ENCODE data around the gene PCDH9. TPM values are rescaled to one million over a fixed set of nuclear protein-coding genes. Genes with fewer than 3 reads are reported as not detected.

Gene PCDH9
- total RNA-seq, 1 donor from 2014 or later = 4.2 TPM

DNA sequence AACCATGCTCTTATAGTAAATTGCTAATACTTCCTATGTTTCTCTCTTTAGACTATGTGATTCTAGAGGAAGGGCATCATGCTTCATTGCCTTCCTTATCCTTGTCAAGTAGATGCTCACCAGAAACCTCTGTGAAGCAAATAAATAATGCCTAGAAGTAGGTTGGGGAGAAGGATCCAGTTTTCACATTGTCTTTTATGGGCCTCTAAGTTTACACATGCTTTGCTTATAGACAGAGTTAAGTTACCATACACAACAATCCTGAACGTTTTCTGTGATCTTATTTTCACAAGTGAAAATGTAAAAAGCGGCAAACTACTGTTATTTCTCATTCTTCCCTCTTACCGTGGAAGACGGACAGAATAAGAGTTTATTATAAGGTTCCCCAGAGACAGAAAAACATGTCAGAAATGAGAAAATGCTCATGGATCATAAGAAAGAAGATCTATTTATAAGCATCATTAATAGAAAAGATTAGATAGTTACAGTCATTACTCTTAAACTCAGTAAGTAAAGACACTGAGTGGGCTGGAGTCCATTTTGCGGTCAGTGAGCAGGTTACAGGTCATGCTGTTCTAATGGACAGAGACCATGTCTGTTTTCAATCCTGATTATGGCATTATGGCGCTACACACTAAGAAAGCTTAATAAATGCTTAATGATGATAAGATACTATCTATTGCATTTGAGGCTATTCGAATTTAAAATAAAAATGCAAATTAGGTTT lies 723.9 kb downstream of the PCDH9 start:
- DNase-seq (ENCODE audit: low spot score) = no peak

DNA sequence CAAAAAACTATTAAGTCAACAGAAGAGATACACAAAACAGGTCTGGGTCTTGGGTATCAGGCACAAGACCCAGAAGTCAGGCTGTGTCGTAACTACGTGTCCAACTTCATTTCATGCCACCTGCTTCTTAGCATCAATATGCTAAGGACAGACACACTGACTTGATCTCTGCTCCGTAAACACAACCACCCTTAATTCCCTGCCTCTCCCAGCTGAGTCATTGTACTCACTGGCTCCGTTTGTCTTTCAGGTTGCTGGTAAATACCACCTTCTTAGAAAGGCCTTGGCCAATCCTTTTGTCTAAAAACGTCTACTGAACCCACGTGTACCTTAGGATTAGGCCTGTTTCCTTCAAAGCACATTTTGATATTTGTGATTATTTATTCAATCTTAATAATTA lies 726.2 kb downstream of the PCDH9 start:
- no peak for DNase-seq (ENCODE audit: low spot score)

DNA sequence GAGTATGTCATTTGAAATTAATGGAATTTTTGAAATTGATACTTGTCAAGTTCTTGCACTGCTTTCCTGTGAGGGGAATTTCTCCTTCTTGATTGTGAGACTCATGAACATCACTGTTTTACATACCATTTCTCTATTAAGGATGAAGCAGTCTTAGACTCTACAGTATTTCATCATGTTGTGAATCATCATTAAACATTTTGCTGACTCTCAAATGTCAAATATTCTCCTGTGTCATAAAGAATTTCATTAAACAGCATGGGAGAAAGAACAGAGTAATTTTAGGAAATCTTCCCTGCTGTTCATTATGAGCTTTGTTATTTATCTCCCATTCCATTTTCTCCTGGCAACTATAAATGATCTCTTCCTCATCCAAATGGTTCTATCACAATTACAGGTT lies 729.0 kb downstream of the PCDH9 start:
- DNase-seq (ENCODE audit: low spot score) = no peak

DNA sequence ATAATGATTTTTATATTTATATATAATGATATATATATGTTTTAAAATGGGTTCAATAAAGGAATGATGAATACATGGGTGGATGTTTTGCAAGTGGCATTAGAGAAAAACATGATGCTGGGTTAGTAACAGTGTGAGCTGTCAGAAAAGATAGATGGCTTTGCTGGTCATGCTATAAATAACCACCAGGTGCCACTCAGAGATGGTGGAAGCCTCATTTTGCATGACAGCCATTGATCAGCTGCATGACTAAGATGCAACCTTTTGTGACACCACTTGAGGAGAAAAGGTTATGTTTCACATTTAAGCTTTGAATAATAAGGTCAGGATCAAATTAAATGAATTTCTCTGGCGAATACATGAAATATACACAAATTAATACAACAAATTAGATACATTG lies 737.7 kb downstream of the PCDH9 start:
- DNase-seq (ENCODE audit: low spot score) = no peak

DNA sequence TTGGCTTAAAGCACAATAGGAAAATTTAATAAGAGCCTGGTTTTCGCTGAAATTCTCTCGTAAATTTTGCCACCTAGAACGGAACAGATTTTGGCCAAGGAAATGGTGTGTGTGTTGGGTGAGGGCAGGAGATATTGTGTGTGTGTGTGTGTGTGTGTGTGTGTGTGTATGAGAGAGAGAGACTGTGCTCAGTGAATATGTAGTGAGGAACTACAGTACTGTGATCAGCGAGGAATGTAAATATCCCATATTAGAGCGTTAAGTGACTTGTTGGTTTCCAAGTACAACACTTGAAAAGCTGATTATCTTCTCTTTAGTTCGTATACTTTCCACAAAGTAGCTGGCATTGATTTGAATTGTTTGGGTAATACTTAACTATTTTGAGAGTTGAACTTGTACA lies 738.9 kb downstream of the PCDH9 start:
- no peak for DNase-seq (ENCODE audit: low spot score)

DNA sequence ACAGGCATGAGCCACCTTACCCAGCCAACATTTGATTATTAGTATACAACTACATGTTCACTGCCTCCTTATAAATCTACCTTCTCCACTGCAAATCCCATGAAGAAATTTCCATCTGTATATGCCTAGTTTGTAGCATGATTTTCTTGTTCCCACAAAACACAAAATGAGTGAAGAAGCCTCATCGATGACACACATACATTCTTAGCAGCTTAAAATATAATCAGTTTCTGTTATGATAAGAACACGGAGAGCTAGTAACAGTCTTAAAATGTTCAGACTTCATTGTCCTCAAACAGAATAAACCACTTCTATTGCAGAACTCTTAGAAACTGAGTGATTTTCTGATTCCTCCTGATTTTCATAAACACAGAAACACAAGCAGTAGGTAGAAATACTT lies 740.5 kb downstream of the PCDH9 start:
- DNase-seq (ENCODE audit: low spot score) = no peak

DNA sequence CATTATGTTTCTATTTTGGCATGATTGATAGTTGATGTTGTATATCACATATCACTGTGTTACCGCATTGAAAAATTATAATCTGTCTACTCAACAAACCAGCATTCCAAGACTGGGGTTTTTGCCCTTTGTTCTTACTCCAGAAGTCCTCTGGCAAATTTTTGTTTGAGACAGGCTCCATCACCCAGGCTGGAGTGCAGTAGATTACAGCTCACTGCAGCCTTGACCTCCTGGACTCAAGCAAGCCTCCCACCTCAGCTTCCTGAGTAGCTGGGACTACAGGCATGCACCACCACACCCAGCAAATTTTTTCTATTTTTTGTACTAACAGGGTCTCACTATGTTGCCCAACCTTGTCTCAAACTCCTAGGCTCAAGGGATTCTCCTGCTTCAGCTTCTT lies 741.0 kb downstream of the PCDH9 start:
- no peak for DNase-seq (ENCODE audit: low spot score)

DNA sequence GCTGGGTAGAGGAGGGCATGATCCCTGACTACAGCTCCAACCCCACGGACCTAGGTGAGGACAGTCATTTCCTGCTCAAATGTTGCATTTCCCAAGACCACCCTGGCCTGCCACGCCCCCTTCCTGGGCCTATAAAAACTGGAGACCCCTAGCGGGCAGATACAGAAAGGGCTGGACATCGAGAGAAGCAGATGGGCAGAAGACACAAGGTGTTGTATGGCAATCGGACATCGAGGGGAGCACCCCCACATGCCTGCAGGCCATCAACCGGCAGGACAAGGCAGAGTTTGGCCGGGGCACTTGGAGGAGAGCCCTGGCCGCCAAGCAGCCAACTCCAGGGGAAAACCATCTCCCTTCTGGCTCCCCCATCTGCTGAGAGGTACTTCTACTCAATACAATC lies 746.4 kb downstream of the PCDH9 start:
- no peak for DNase-seq (ENCODE audit: low spot score)

DNA sequence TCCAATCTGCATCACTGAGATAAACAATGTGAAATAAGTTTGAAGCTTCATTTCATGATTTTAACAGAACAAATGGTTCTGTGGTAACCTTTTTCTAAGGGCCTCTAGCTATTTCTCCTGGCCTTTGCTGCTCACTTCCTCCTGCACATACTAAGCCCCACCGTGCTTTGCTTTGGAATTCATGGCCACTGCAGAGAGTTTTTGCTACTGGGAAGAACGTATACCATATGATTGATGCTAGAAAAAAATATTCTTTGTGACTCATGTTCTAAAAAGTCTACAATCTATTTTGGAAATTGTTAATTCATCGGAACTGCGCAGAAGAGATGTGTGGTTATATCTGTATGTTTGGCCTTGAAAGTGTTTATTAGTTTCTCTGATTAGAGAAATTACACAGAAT lies 747.3 kb downstream of the PCDH9 start:
- no peak for DNase-seq (ENCODE audit: low spot score)

DNA sequence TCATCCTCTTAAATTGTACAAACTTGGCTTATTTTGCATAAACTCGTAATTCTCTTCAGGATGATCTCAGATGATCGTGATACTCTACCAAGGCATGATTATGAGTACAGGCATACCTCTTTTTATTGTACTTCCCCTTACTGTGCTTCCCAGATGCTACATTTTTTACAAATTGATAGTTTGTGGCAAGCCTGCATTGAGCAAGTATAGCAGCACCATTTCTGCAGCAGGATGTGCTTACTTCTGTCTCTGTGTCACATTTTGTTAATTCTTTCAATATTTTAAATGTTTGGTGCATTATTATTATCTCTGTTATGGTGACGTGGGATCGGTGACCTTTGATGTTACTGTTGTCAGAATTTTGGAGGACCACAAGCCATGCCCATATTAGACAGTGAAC lies 752.3 kb downstream of the PCDH9 start:
- DNase-seq (ENCODE audit: low spot score) = no peak

DNA sequence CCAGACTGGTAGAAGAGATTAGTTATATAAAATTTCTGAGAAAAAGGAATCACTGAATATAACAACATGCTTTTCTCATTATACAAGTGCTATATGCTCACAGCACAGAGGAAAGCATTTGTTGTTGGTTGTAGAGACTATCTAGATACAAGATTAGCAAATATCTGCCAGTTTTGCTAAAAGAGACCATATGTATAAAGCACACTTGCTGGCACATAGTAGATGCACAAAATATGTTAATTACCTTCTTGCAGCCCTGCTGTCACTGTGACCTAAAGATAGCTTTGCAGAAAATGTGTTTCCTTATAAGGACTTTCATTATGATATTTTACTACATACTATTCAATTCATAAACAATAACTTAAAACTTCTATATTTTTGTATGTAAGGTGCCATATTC lies 755.1 kb downstream of the PCDH9 start:
- DNase-seq (ENCODE audit: low spot score) = no peak

DNA sequence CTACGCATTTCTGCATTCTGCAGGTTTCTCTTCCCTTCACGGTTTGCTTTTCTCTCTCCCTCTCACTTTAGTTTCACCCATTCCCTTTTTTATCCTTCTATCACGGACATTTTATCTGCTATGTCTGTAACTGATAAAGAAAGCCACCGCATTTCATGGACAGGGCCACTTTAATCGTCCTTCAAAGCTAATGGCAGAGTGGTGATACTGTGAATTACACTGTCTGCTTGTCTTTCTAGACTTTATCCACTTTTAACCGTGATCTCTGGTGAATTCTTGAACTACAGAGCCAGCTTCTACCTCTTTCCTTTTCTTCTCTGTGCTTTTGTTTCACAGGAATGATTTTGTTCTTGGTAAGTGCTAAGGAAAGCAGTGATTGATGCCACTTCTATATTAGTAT lies 760.4 kb downstream of the PCDH9 start:
- no peak for DNase-seq (ENCODE audit: low spot score)

DNA sequence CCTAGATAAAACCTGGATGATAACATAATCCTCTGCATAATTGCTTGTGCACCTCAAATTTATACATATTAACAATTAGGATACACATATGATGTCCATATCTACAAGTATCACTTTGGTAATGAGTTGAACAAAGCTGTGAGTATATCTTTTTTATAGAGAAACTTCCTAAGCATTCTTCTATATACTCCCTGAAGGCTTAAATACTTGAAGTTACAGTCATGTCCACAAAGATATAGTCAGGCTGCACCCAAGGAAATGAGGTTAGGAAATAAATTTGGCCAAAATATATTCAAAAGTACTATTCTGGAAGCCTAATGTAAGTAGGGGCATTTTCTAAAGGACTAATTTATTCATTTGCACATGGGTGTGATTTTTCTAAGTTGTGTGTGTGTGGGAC lies 761.5 kb downstream of the PCDH9 start:
- DNase-seq (ENCODE audit: low spot score) = no peak

DNA sequence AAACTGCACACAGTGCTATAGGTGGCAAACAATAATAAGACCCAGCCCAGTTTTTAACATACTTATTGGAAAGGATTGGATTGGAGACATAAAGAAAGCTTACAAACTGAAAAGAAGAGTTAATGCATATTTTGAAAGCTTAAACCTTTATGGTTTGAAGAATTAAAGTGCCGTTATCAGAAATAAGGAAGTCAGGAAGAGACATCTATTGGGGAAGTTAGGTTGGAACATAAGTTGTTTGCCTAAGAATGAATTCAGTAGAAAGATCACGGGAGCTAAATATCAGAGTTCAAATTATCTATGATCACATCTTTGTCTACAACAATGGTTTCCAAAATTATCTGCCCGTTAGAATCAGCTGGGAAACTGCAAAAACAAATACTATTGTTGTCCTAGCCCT lies 767.9 kb downstream of the PCDH9 start:
- no peak for DNase-seq (ENCODE audit: low spot score)

DNA sequence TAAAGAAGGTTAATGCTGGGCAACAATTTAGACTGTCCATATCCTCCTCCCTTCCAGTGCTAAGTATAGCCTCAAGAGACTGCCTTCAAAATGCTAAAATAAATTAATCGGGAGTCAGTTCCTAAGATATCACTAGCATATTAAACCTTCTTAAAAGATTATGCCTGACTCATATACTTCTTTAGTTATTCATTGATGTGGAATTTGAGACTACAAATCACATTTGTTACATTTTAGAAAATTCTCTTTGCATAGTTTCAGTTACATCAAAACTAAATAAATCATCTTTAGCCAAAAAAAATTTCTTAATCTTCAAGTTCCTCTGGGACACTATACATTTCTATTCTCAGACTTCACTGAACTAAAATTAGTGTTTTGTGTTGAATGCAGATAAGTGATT lies 769.1 kb downstream of the PCDH9 start:
- DNase-seq (ENCODE audit: low spot score) = no peak

DNA sequence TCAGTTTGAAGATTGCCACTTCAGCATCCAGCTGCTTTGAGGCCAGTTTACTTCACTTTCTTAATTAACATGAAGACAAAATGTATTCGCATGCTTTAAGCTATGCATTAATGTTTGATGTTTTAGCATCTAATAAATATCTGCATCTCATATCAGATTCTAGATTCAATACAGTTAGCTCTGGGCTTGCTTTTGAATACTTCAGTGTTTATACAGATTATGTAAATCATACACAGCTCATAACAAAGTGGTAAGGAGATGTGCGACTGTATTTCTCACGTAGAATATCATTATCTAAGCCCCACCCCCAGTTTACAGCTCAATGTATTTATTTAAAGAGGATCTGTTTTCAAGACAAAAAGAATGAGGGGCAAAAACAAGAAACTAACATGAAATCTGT lies 770.5 kb downstream of the PCDH9 start:
- DNase-seq (ENCODE audit: low spot score) = no peak

DNA sequence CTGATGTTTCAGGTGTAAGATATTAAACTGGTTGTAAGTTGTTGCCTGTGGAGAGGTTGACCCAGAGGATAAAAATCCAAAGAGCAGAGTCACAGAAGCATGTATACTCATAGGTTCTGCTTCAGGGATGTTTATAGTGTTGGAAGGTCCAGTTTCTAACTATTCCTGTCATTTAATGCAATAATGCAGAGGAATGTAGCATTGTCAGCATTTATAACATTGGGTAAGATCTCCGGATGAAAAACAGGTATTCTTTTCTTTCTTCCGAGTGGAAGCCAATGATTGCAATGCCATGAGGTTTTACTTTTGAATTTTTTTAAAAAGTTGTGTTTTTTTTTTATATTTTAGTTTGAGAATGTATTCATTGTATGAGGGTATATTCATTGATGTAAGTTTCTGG lies 771.0 kb downstream of the PCDH9 start:
- no peak for DNase-seq (ENCODE audit: low spot score)

DNA sequence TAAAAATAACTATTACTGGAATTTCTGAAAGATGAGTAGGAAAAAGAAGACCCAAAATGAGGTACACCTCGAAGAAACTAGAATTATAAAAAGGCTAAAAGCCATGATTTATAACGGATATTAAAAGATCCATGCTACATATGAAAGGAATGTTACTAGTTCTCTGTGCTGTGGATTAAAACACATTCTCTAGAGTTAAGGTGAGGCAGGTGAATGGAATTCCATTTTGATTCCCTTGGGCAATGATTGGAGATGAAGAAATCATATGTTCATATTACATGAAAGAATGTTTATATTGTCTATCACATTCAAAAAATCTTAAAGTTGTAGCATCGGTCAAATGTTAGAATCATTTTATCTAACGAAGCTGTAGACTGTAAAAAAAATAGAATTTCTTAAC lies 783.7 kb downstream of the PCDH9 start:
- DNase-seq (ENCODE audit: low spot score) = no peak

DNA sequence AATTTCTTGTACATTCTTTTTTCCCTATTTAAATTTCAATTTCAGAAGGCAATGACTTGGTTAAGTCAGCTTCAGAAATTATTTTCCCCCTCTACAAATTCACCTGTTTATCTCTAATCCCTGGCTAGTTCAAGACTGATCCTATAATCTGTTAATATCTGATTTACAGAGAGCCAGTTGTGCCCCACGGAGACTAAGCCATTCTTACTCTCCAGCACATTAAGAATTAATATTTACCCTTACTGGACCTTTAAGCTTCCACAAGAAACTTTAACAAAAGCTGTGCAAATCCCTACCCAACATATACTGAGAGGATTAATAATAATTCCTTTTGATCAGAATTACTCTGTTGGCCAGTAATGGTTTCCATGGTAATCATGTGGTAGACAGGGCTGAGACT lies 786.2 kb downstream of the PCDH9 start:
- DNase-seq (ENCODE audit: low spot score) = no peak

DNA sequence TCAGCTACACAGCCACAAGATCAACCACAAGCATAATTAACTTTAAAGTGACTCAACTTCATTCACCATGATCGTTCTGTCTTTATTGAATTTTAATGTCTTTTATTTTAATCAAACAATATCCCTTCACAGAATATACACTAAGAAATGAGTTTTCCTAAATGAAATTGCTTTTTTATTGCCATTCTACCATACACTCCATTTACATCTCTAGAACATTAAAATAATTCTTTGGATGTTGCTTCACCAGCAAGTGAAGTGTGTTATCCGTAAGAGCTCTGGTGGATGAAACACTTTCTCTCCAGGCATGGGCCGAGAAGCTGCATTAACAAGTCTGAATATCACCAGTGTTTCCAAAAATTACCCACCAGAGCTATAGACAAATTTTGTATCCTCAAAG lies 789.2 kb downstream of the PCDH9 start:
- DNase-seq (ENCODE audit: low spot score) = no peak

DNA sequence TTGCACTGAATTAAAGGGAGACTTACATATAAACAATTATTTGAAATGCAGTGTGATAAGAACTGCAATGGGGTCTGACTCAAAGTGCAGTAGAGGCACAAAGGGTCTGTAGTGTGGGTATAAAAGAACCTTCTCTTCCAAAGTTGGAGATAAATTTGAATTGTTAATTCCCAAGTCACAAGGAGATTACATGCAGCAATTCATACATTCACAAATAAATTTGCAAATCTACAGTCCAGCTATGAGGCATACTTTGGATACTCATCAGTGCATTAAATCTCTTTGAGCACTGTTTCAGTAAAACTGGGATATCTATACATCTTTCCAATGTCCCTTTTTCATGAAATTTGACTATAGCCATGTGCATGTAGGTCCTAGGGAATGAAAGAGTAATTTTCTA lies 799.4 kb downstream of the PCDH9 start:
- no peak for DNase-seq (ENCODE audit: low spot score)

DNA sequence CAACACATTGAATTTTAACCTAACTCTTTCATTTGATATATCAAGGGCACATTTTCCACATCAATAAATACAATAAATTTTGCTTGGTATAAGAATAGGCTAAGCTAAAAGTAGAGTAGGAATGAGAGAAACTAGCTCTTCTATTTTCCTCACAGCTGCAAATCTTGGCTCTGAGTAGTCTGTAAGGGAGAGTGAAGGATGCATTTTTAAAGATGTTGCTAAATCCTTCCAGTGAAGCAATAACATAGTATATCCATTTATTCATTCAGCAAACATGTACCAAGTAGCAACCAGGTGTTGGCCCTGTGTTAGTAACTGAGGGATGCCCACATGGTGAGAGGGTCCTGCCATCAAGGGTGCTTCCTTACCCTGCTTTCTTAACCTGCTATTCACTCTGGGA lies 799.9 kb downstream of the PCDH9 start:
- no peak for DNase-seq (ENCODE audit: low spot score)

DNA sequence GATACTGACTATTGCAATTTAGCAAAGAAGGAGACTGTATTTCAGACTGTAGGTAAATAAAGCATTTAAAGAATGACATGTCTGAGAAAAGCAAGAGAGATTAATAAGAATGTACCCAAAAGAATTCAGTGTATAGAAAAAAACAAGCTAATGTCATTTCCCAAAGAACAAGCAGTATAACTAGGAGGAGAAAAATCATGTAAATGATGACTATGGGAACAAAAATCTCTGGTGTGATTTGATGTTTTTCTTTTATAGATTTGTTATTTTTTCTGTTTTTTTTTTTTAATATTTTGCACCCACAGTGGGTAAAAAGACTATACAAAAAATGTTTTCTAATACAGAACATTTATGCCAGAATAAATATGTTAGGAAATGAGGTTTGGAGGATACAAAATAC lies 801.0 kb downstream of the PCDH9 start:
- no peak for DNase-seq (ENCODE audit: low spot score)

DNA sequence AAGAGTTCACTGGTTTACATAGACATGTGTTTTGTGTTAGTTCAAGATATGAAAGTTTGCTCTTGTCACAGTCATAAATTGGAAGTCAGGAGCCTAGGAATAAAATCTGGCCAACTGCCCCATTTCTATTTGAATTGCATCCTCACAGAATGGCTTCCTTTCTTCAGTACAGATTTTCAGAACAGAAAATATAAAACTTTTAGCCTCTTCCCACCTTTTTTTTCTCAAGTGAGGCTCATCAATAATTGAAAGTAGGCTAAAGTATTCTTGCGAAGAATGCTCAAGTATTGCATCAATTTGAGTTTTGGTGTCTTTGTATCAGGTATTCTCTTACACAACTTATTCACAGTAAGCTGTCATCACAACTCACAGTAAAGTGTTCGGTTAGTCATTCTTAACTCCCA lies 802.7 kb downstream of the PCDH9 start:
- DNase-seq (ENCODE audit: low spot score) = no peak
